H1 (cell line): ENCODE data around the gene FAM81A. TPM values are rescaled to one million over a fixed set of nuclear protein-coding genes. Genes with fewer than 3 reads are reported as not detected.

Experiments used
- CTCF ChIA-PET: fragments of 300-600 bp; sonication (Branson Sonifier 250); formaldehyde crosslinking; loops from one replicate; lab custom pipeline; 2021; ENCODE audit not compliant: partially characterized antibody; lab: Charles Lee
- POLR2A ChIA-PET: fragments of 300-600 bp; sonication (Branson Sonifier 250); formaldehyde crosslinking; loops from one replicate; lab custom pipeline; 2021; ENCODE audit warnings: inconsistent platforms; ENCODE audit not compliant: partially characterized antibody; lab: Charles Lee
- DNase-seq, 2 experiments: peaks; one replicate each; pipeline versions ENCODE4 v3.0.0 to v3.0.0-alpha.2; 2010 to 2022; ENCODE audit warnings: low spot score in 2 of 2, low read depth in 1 of 2, mixed read lengths in 1 of 2
- FAIRE-seq: peaks from 2 replicates; lab custom pipeline; 2011; peaks lifted over from hg19 to GRCh38; lab: Jason Lieb, UNC
- H2AFZ ChIP-seq: 2 replicates; pipeline ENCODE4 v1.8.1; 2012; ENCODE audit warnings: low read length, inconsistent platforms
- H2AK5ac ChIP-seq: 2 replicates; pipeline ENCODE4 v1.6.1; 2013; ENCODE audit warnings: low read depth, low read length
- H2BK120ac ChIP-seq: replicated peaks from 2 replicates; pipeline ENCODE3; 2013; ENCODE audit warnings: low read depth, low read length, inconsistent platforms
- H2BK12ac ChIP-seq: 2 replicates; pipeline ENCODE4 v1.6.1; 2013; ENCODE audit warnings: low read depth, low read length
- H2BK15ac ChIP-seq: 2 replicates; pipeline ENCODE4 v1.6.1; 2013; ENCODE audit warnings: low read length
- H2BK20ac ChIP-seq: 2 replicates; pipeline ENCODE4 v1.6.1; 2013; ENCODE audit warnings: low read length
- H2BK5ac ChIP-seq: 2 replicates; pipeline ENCODE4 v1.6.1; 2013; ENCODE audit warnings: low read depth, low read length
- H3K14ac ChIP-seq: 2 replicates; pipeline ENCODE4 v1.6.1; 2013; ENCODE audit warnings: inconsistent platforms; ENCODE audit not compliant: insufficient read length
- H3K18ac ChIP-seq: 2 replicates; pipeline ENCODE4 v1.6.1; 2013; ENCODE audit warnings: low read length; ENCODE audit errors: extremely low read depth
- H3K23ac ChIP-seq: 2 replicates; pipeline ENCODE4 v1.6.1; 2013; ENCODE audit warnings: inconsistent platforms; ENCODE audit not compliant: insufficient read length
- H3K23me2 ChIP-seq: 2 replicates; pipeline ENCODE4 v1.6.1; 2013; ENCODE audit warnings: low read depth, low read length
- H3K27ac ChIP-seq: 2 replicates; pipeline ENCODE4 v1.6.1; 2011; ENCODE audit warnings: low read depth, low read length, inconsistent platforms
- H3K27me3 ChIP-seq, 4 experiments: replicated peaks in 1 of 4; 1 replicate in 1 of 4; 2 replicates in 3 of 4; pipeline versions ENCODE4 v1.6.1 to v1.8.1; 2011 to 2013; ENCODE audit warnings: low read length in 3 of 4, mild to moderate bottlenecking in 3 of 4, inconsistent platforms in 2 of 4, mixed read lengths in 2 of 4, moderate library complexity in 1 of 4; ENCODE audit not compliant: control insufficient read depth in 3 of 4, insufficient read depth in 3 of 4; ENCODE audit errors: extremely low read depth in 1 of 4
- H3K36me3 ChIP-seq, 4 experiments: 2 replicates each; pipeline versions ENCODE4 v1.6.1 to v1.8.1; 2011 to 2013; ENCODE audit warnings: mild to moderate bottlenecking in 4 of 4, low read length in 3 of 4, moderate library complexity in 2 of 4, control low read depth in 1 of 4, inconsistent platforms in 1 of 4; ENCODE audit not compliant: insufficient read depth in 4 of 4, control insufficient read depth in 2 of 4
- H3K4ac ChIP-seq: replicated peaks from 2 replicates; pipeline ENCODE3; 2013; ENCODE audit warnings: low read length, low read depth, mixed read lengths, inconsistent platforms; ENCODE audit not compliant: insufficient read length
- H3K4me1 ChIP-seq, 4 experiments: replicated peaks in 1 of 4; 1 replicate in 1 of 4; 2 replicates in 3 of 4; pipeline versions ENCODE4 v1.6.1 to v1.8.1; 2011 to 2013; ENCODE audit warnings: low read length in 3 of 4, inconsistent platforms in 2 of 4, mixed read lengths in 1 of 4; ENCODE audit not compliant: insufficient read depth in 4 of 4, control insufficient read depth in 3 of 4
- H3K4me2 ChIP-seq, 2 experiments: 2 replicates each; pipeline versions ENCODE4 v1.6.1 to v1.8.1; 2011 to 2013; ENCODE audit warnings: low read depth in 2 of 2, low read length in 2 of 2, control low read depth in 1 of 2, inconsistent platforms in 1 of 2, mild to moderate bottlenecking in 1 of 2; ENCODE audit not compliant: insufficient read depth in 1 of 2
- H3K4me3 ChIP-seq, 4 experiments: fragments of 200-600, 300-600 bp in 1 of 4; sonication (generic), shearing (Covaris generic), sonication (Bioruptor Twin) in 1 of 4; 2 replicates each; pipeline versions ENCODE4 v1.5.1 to v1.8.1; 2011 to 2016; ENCODE audit warnings: low read length in 4 of 4, low read depth in 3 of 4, control low read depth in 2 of 4, inconsistent platforms in 2 of 4, mild to moderate bottlenecking in 2 of 4, mixed read lengths in 1 of 4, moderate library complexity in 1 of 4; ENCODE audit not compliant: insufficient read depth in 2 of 4; ENCODE audit errors: extremely low read depth in 1 of 4
- H3K56ac ChIP-seq: replicated peaks from 2 replicates; pipeline ENCODE3; 2013; ENCODE audit warnings: low read depth, mild to moderate bottlenecking, mixed read lengths, low read length, inconsistent platforms; ENCODE audit not compliant: insufficient read length
- H3K79me1 ChIP-seq: 2 replicates; pipeline ENCODE4 v1.6.1; 2013; ENCODE audit warnings: low read depth, low read length, control low read depth
- H3K79me2 ChIP-seq, 2 experiments: 2 replicates each; pipeline versions ENCODE4 v1.6.1 to v1.8.1; 2012 to 2013; ENCODE audit warnings: low read length in 2 of 2, mild to moderate bottlenecking in 2 of 2, inconsistent platforms in 1 of 2; ENCODE audit not compliant: insufficient read depth in 2 of 2, control insufficient read depth in 1 of 2
- H3K9ac ChIP-seq, 4 experiments: replicated peaks in 1 of 4; 1 replicate in 1 of 4; 2 replicates in 3 of 4; pipeline versions ENCODE4 v1.6.1 to v1.8.1; 2011 to 2013; ENCODE audit warnings: low read depth in 3 of 4, low read length in 3 of 4, control low read depth in 2 of 4, mild to moderate bottlenecking in 2 of 4, moderate library complexity in 2 of 4, inconsistent platforms in 1 of 4; ENCODE audit errors: extremely low read depth in 1 of 4
- H3K9me3 ChIP-seq, 2 experiments: 2 replicates each; pipeline versions ENCODE4 v1.6.1 to v1.8.1; 2012 to 2013; ENCODE audit warnings: mild to moderate bottlenecking in 2 of 2, moderate library complexity in 2 of 2, control low read depth in 1 of 2, inconsistent platforms in 1 of 2, low read depth in 1 of 2, low read length in 1 of 2, mixed read lengths in 1 of 2; ENCODE audit not compliant: insufficient read depth in 2 of 2
- H4K20me1 ChIP-seq, 2 experiments: replicated peaks in 1 of 2; 2 replicates each; pipeline versions ENCODE3 to v1.8.1; 2011 to 2013; ENCODE audit warnings: inconsistent platforms in 2 of 2, low read length in 2 of 2, mild to moderate bottlenecking in 1 of 2; ENCODE audit not compliant: insufficient read depth in 2 of 2, control insufficient read depth in 1 of 2
- H4K5ac ChIP-seq: 2 replicates; pipeline ENCODE4 v1.6.1; 2013; ENCODE audit warnings: low read length, low read depth, mixed read lengths, inconsistent platforms; ENCODE audit not compliant: insufficient read length
- H4K8ac ChIP-seq: 2 replicates; pipeline ENCODE4 v1.8.0; 2013; ENCODE audit warnings: mild to moderate bottlenecking, moderate library complexity, low read length, inconsistent platforms; ENCODE audit not compliant: insufficient read depth; ENCODE audit errors: extremely low read depth
- H4K91ac ChIP-seq: replicated peaks from 2 replicates; pipeline ENCODE3; 2013; ENCODE audit warnings: low read length, mixed read lengths, inconsistent platforms; ENCODE audit not compliant: insufficient read length
- BRCA1 ChIP-seq: IDR thresholded peaks from 2 replicates; pipeline ENCODE4 v1.6.1; 2012; ENCODE audit warnings: low read depth, low read length, improper control_type of control experiment
- CBX5 ChIP-seq: fragments of 300-800, 300-1000 bp; sonication (generic); IDR thresholded peaks from 2 replicates; pipeline ENCODE4 v1.7.1; 2016; ENCODE audit warnings: antibody characterized with exemption, low read length, low read depth
- HDAC6 ChIP-seq: IDR thresholded peaks from one replicate; pipeline ENCODE4 v1.7.1; 2012; ENCODE audit warnings: low read depth, mild to moderate bottlenecking, inconsistent platforms, low read length, moderate library complexity
- RNF2 ChIP-seq: fragments of 200-900, 300-1000 bp; sonication (generic); IDR thresholded peaks from 2 replicates; pipeline ENCODE4 v1.7.1; 2016; ENCODE audit warnings: borderline replicate concordance, low read depth, mild to moderate bottlenecking, antibody characterized with exemption, low read length; ENCODE audit not compliant: poor library complexity, severe bottlenecking; ENCODE audit errors: missing control alignments
- SP4 ChIP-seq: IDR thresholded peaks from 2 replicates; pipeline ENCODE4 v1.6.1; 2012; ENCODE audit warnings: low read length, inconsistent platforms
- TAF1 ChIP-seq: IDR thresholded peaks from 2 replicates; pipeline ENCODE4 v1.6.1; 2011; ENCODE audit warnings: mild to moderate bottlenecking, low read depth, low read length
- WGBS, 2 experiments: shearing (Covaris generic) in 1 of 2; methylation state at CpG; one replicate each; pipeline versions ENCODE4 v1.1.6 to v1.1.7; 2013 to 2015; ENCODE audit warnings: low lambda C conversion rate in 2 of 2, mixed read lengths in 2 of 2, inconsistent platforms in 1 of 2, low coverage in 1 of 2, missing lambda C conversion rate in 1 of 2; ENCODE audit not compliant: insufficient replicate concordance in 2 of 2, insufficient coverage in 1 of 2, insufficient read length in 1 of 2; ENCODE audit errors: extremely low coverage in 1 of 2, missing lambda C conversion rate in 1 of 2; 5-methylcytosine and 5-hydroxymethylcytosine counted together
- polyA plus RNA-seq, 7 experiments: library from polyadenylated mRNA; depleted of rRNA in 3 of 7; stranded (reverse) in 5 of 7; unstranded in 2 of 7; fragments of >200 nt in 5 of 7; fragments of 200-250 nt in 2 of 7; gene quantifications; 1 replicate in 5 of 7; 2 replicates in 1 of 7; 4 replicates in 1 of 7; pipeline versions ENCODE4 v1.2.1 to v1.2.3, GENCODE V29; 2011 to 2013; ENCODE audit warnings: missing spikeins in 2 of 7, mixed read lengths in 2 of 7
- total RNA-seq: library from RNA; stranded (reverse); fragmentation: NEBNext Ultra II Directional; extraction: Animal tissue kit (Norgen Biotek cat#: 25700); gene quantifications from 2 replicates; pipeline ENCODE4 v1.2.1, GENCODE V29; 2021

Gene FAM81A
- total and polyA plus RNA-seq, 2 of the 8 experiments (the other 6 are each of a cell fraction or from before 2014, with no cell fraction given), result 0.56 to 3.0 TPM

DNA sequence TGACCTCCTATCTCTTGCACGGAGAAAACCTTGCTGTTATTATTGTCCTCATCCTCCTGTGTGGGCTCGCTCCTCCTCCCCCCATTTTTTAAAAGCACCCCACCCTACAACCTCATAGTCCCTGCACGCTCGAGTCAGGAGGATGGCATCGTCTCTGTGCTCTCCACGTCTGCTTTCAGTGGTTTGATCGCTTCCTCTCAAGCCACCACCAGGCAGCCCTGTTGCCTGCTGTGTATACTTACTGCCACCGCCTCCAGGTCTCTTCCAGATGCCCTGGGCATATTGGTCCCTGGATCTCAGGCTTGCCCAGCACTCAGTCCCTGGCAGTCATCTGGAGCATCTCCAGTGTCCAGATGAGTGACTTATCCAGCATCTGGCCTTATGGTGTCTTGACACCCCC is 131.5 kb downstream of the FAM81A start:
- Histone ChIP-seq H2BK15ac (no peak overlapping the region), H3K23ac (no peak overlapping the region), H4K5ac (no peak overlapping the region), H2BK5ac (no peak overlapping the region), H3K4me2 (no peak overlapping the region), H3K23me2 (no peaks in the 10 kb centered on the region), H3K4me3 (no peak overlapping the region), H3K18ac (no peak overlapping the region), H4K20me1 (no peaks in the 10 kb centered on the region), H4K8ac (no peak overlapping the region; the same call in 1 of the 2 replicates), H3K56ac (no peak overlapping the region), H3K4me1 (no peaks in the 10 kb centered on the region), H3K79me1 (no peaks in the 10 kb centered on the region), H2AK5ac (no peak overlapping the region), H2AFZ (no peak overlapping the region), H3K4ac (no peak overlapping the region), H3K27me3 (no peaks in the 10 kb centered on the region), H3K36me3 (no peaks in the 10 kb centered on the region), H2BK120ac (no peak overlapping the region), H3K27ac (no peak overlapping the region), H3K9ac (no peak overlapping the region), H2BK20ac (no peak overlapping the region), H4K91ac (no peak overlapping the region), H3K9me3 (peaks cover 3 to 11% of the 10 kb centered on the region in 2 experiments; a peak in 3 of 4 replicates), H3K79me2 (no peaks in the 10 kb centered on the region), H2BK12ac (no peak overlapping the region), H3K14ac (no peak overlapping the region)
- CTCF ChIA-PET, result no interaction called here
- DNase-seq (no peak), FAIRE-seq (no peak)
- POLR2A ChIA-PET, result no interaction called here
- WGBS, 2 experiments, result 91% methylated on average over 8 of the region's 8 CpGs; no CpG with 5 or more reads in 1 of the 2 experiments
- no peak for TF ChIP-seq BRCA1
- no peak for TF ChIP-seq SP4
- TF ChIP-seq CBX5, result no peak
- no peak for TF ChIP-seq RNF2
- no peak for TF ChIP-seq TAF1
- TF ChIP-seq HDAC6, result no peak
